SK-N-SH (cell line): ENCODE measurements around the gene DYRK1A. TPM values are rescaled to one million over a fixed set of nuclear protein-coding genes. Genes with fewer than 3 reads are reported as not detected.
A peak's percentile ranks its signal among the peaks of the same experiment; 100 is the strongest.

ENCODE experiments used
- CTCF ChIA-PET: fragments of 300-600, 350-600 bp; formaldehyde crosslinking; extraction: SDS; loops from one replicate; lab custom pipeline; 2021; lab: Yijun Ruan, JAX
- POLR2A ChIA-PET: fragments of 350-600 bp; sonication (Branson Sonifier 250); formaldehyde crosslinking; extraction: SDS; loops from one replicate; lab custom pipeline; 2020; ENCODE audit warnings: antibody characterized with exemption, inconsistent platforms; lab: Yijun Ruan, JAX
- DNase-seq: peaks from one replicate; pipeline ENCODE4 v3.0.0; 2012
- H2AFZ ChIP-seq: fragments of 200-600 bp; sonication (generic); 2 replicates; pipeline ENCODE4 v1.8.1; 2016; ENCODE audit warnings: antibody characterized with exemption, mild to moderate bottlenecking, low read depth
- H3F3A ChIP-seq: fragments of 200-600 bp; sonication (generic); replicated peaks from 2 replicates; pipeline ENCODE3; 2016; ENCODE audit warnings: antibody characterized with exemption, mild to moderate bottlenecking; ENCODE audit not compliant: insufficient read depth
- H3K27ac ChIP-seq, 2 experiments: fragments of 200-500 bp in 1 of 2; fragments of 200-600 bp in 1 of 2; sonication (Bioruptor generic) in 1 of 2; sonication (generic), shearing (Covaris generic) in 1 of 2; 2 replicates each; pipeline versions ENCODE4 v1.5.1 to v1.6.1; 2014 to 2016; ENCODE audit warnings: low read depth in 2 of 2, inconsistent platforms in 1 of 2, low read length in 1 of 2, mild to moderate bottlenecking in 1 of 2, mixed read lengths in 1 of 2
- H3K27me3 ChIP-seq: fragments of 200-600 bp; sonication (generic), shearing (Covaris generic); 2 replicates; pipeline ENCODE4 v1.6.1; 2016; ENCODE audit warnings: mixed run types; ENCODE audit not compliant: insufficient read depth
- H3K36me3 ChIP-seq, 2 experiments: fragments of 200-500 bp in 1 of 2; fragments of 200-600 bp in 1 of 2; sonication (Bioruptor generic) in 1 of 2; sonication (generic) in 1 of 2; replicated peaks in 1 of 2; 2 replicates each; pipeline versions ENCODE3 to v1.5.1; 2014 to 2016; ENCODE audit warnings: low read length in 1 of 2, mild to moderate bottlenecking in 1 of 2; ENCODE audit not compliant: insufficient read depth in 2 of 2, control insufficient read depth in 1 of 2
- H3K4me1 ChIP-seq, 2 experiments: fragments of 200-500 bp in 1 of 2; fragments of 200-600 bp in 1 of 2; sonication (Bioruptor generic) in 1 of 2; sonication (generic), shearing (Covaris generic) in 1 of 2; 2 replicates each; pipeline versions ENCODE4 v1.5.1 to v1.6.1; 2014 to 2016; ENCODE audit warnings: low read depth in 1 of 2, low read length in 1 of 2, mixed run types in 1 of 2; ENCODE audit not compliant: insufficient read depth in 2 of 2, control insufficient read depth in 1 of 2
- H3K4me2 ChIP-seq: fragments of 200-600 bp; sonication (generic), shearing (Covaris generic); 2 replicates; pipeline ENCODE4 v1.6.1; 2017; ENCODE audit warnings: mixed run types
- H3K4me3 ChIP-seq, 2 experiments: fragments of 200-500 bp in 1 of 2; fragments of 200-600 bp in 1 of 2; sonication (Bioruptor generic) in 1 of 2; sonication (generic), shearing (Covaris generic) in 1 of 2; 2 replicates each; pipeline versions ENCODE4 v1.5.1 to v1.8.1; 2014 to 2016; ENCODE audit warnings: low read depth in 2 of 2, inconsistent platforms in 1 of 2, low read length in 1 of 2, mild to moderate bottlenecking in 1 of 2, mixed read lengths in 1 of 2, moderate library complexity in 1 of 2
- H3K79me2 ChIP-seq: fragments of 200-600 bp; sonication (generic); 2 replicates; pipeline ENCODE4 v1.8.1; 2017; ENCODE audit warnings: mild to moderate bottlenecking; ENCODE audit not compliant: insufficient read depth
- H3K9ac ChIP-seq: fragments of 200-600 bp; sonication (generic); 2 replicates; pipeline ENCODE4 v1.6.1; 2017; ENCODE audit warnings: mixed run types
- H3K9me2 ChIP-seq: fragments of 200-600 bp; sonication (generic); 2 replicates; pipeline ENCODE4 v1.6.1; 2017; ENCODE audit warnings: mixed run types
- H3K9me3 ChIP-seq: fragments of 200-600 bp; sonication (generic); 2 replicates; pipeline ENCODE4 v1.6.1; 2017; ENCODE audit warnings: mixed run types, mild to moderate bottlenecking, moderate library complexity
- H4K20me1 ChIP-seq: fragments of 200-600 bp; sonication (generic); 2 replicates; pipeline ENCODE4 v1.6.1; 2017; ENCODE audit warnings: mild to moderate bottlenecking, mixed run types; ENCODE audit not compliant: insufficient read depth
- EP300 ChIP-seq, 2 experiments: IDR thresholded peaks; 2 replicates each; pipeline versions ENCODE4 v1.4.0 to v1.6.1; 2012; ENCODE audit warnings: borderline replicate concordance in 1 of 2, low read depth in 1 of 2, low read length in 1 of 2
- FOSL2 ChIP-seq: IDR thresholded peaks from 2 replicates; pipeline ENCODE4 v1.4.0; 2012; ENCODE audit warnings: low read depth, mild to moderate bottlenecking, moderate library complexity, borderline replicate concordance
- FOXM1 ChIP-seq: IDR thresholded peaks from 2 replicates; pipeline ENCODE4 v1.4.0; 2012; ENCODE audit warnings: low read depth, mild to moderate bottlenecking
- GABPA ChIP-seq: IDR thresholded peaks from 2 replicates; pipeline ENCODE4 v1.4.0; 2012; ENCODE audit warnings: low read depth, mild to moderate bottlenecking
- GATA2 ChIP-seq: sonication (generic); formaldehyde crosslinking; IDR thresholded peaks from 2 replicates; pipeline ENCODE4 v1.5.0; 2020; ENCODE audit warnings: mild to moderate bottlenecking, missing genetic modification reagents
- JUND ChIP-seq: IDR thresholded peaks from 2 replicates; pipeline ENCODE4 v1.4.0; 2012
- MEF2A ChIP-seq: IDR thresholded peaks from 2 replicates; pipeline ENCODE4 v1.4.0; 2012; ENCODE audit warnings: low read depth, borderline replicate concordance
- NFIC ChIP-seq: IDR thresholded peaks from 2 replicates; pipeline ENCODE4 v1.4.0; 2012; ENCODE audit warnings: borderline replicate concordance
- POLR2AphosphoS5 ChIP-seq: IDR thresholded peaks from 2 replicates; pipeline ENCODE4 v1.6.1; 2012; ENCODE audit warnings: low read depth, low read length
- RAD21 ChIP-seq: IDR thresholded peaks from 2 replicates; pipeline ENCODE4 v1.6.1; 2012; ENCODE audit warnings: mild to moderate bottlenecking, low read length
- RCOR1 ChIP-seq: fragments of 150-350 bp; IDR thresholded peaks from 2 replicates; pipeline ENCODE4 v1.6.1; 2017; ENCODE audit warnings: antibody characterized with exemption, low read length
- RXRA ChIP-seq: IDR thresholded peaks from 2 replicates; pipeline ENCODE4 v1.4.0; 2012; ENCODE audit warnings: low read depth, mild to moderate bottlenecking, borderline replicate concordance
- SIN3A ChIP-seq: IDR thresholded peaks from 2 replicates; pipeline ENCODE4 v1.6.1; 2012; ENCODE audit warnings: low read depth, mild to moderate bottlenecking, low read length, moderate library complexity, borderline replicate concordance
- TAF1 ChIP-seq: IDR thresholded peaks from 2 replicates; pipeline ENCODE4 v1.6.1; 2012; ENCODE audit warnings: low read depth, mild to moderate bottlenecking, low read length, moderate library complexity, borderline replicate concordance
- TCF12 ChIP-seq: IDR thresholded peaks from 2 replicates; pipeline ENCODE4 v1.4.0; 2012
- TEAD4 ChIP-seq: IDR thresholded peaks from 2 replicates; pipeline ENCODE4 v1.4.0; 2012; ENCODE audit warnings: mild to moderate bottlenecking, borderline replicate concordance; ENCODE audit not compliant: insufficient read depth
- USF2 ChIP-seq: fragments of 150-350 bp; IDR thresholded peaks from 2 replicates; pipeline ENCODE4 v1.6.1; 2017; ENCODE audit warnings: antibody characterized with exemption, low read length, low read depth, borderline replicate concordance
- YY1 ChIP-seq: IDR thresholded peaks from 2 replicates; pipeline ENCODE4 v1.4.0; 2012; ENCODE audit warnings: low read depth, mild to moderate bottlenecking
- ZBTB33 ChIP-seq: IDR thresholded peaks from 2 replicates; pipeline ENCODE4 v1.4.0; 2012; ENCODE audit warnings: low read depth, borderline replicate concordance
- WGBS: methylation state at CpG from one replicate; pipeline ENCODE4 v1.1.6; 2017; ENCODE audit warnings: low lambda C conversion rate; 5-methylcytosine and 5-hydroxymethylcytosine counted together
- polyA plus RNA-seq, 3 experiments: library from polyadenylated mRNA; depleted of rRNA; stranded (reverse); fragments of >200 nt; gene quantifications; 2 replicates each; pipeline ENCODE4 v1.2.3, GENCODE V29; 2012
- TF ChIP-seq, protein P1 (sequence below): IDR thresholded peaks from 2 replicates; pipeline ENCODE4 v1.4.0; 2012; ENCODE audit warnings: low read depth, borderline replicate concordance
- TF ChIP-seq, protein P2 (sequence below): fragments of 150-350 bp; IDR thresholded peaks from 2 replicates; pipeline ENCODE4 v1.6.1; 2016; ENCODE audit warnings: mild to moderate bottlenecking, low read depth, low read length
- TF ChIP-seq, protein P3 (sequence below): IDR thresholded peaks from 2 replicates; pipeline ENCODE4 v1.4.0; 2012; ENCODE audit warnings: low read depth

DYRK1A gene
- polyA plus RNA-seq, 1 of the 3 experiments (the other 2 are of a cell fraction) = 19.3 TPM

DNA sequence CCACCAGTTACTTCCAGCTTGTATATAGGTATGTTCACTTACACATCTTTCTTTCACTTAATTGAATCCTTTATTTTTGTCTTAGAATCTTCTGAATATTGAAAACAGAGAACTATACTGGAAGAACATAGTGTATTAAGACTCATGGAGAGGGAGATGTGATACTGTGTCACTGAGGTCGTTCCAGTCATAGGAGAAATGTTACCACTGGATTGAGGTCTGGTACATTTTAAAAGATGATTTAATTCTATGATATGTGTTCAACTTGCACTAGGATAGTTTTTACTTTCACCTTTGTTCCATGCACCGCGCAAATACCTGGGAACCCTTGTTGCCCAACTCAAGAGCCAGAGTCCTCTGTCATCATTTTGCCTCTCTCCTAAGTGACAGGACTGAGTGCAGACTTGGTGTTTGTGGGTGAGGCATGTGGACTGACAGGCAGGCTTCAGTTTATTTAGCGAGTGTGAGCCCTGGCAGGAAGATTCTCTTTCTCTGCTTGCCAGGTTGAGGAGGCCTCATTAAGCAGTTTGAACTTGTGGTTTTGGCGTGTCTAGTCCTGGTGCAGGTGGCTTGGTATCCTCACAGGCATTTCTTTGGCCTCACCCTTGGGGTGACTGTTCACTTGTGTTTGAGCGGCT, 63.7 kb downstream of the DYRK1A start:
- ChIA-PET CTCF (no interaction called here), POLR2A (no interaction called here)
- Histone ChIP-seq H3K4me2 (no peak overlapping the region), H3K27me3 (no peaks in the 10 kb centered on the region), H3K9ac (no peak overlapping the region), H3K36me3 (peaks cover 27 to 48% of the 10 kb centered on the region in 2 experiments), H2AFZ (no peak overlapping the region), H3K4me1 (peaks cover 0 to 12% of the 10 kb centered on the region in 2 experiments; a peak in 3 of 4 replicates), H3K27ac (no peak overlapping the region; a peak in 1 of 4 replicates), H3K9me2 (no peaks in the 10 kb centered on the region), H4K20me1 (peaks cover 66% of the 10 kb centered on the region), H3F3A (peaks cover 5% of the 10 kb centered on the region), H3K9me3 (no peaks in the 10 kb centered on the region)
- WGBS = 95% methylated on average over 6 of the region's 6 CpGs
- DNase-seq = no peak
- TF ChIP-seq RCOR1 (no peak), TCF12 (no peak), POLR2AphosphoS5 (no peak), MEF2A (no peak), GATA2 (CRISPR knock-in tag) (no peak), SIN3A (no peak)
- TF ChIP-seq, protein P1, sequence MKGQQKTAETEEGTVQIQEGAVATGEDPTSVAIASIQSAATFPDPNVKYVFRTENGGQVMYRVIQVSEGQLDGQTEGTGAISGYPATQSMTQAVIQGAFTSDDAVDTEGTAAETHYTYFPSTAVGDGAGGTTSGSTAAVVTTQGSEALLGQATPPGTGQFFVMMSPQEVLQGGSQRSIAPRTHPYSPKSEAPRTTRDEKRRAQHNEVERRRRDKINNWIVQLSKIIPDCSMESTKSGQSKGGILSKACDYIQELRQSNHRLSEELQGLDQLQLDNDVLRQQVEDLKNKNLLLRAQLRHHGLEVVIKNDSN = no peak
- TF ChIP-seq, all 33 proteins: peak for 0
- Histone ChIP-seq H3K4me3 (no peak overlapping the region), H3K79me2 (peaks cover 97% of the 10 kb centered on the region)

DNA sequence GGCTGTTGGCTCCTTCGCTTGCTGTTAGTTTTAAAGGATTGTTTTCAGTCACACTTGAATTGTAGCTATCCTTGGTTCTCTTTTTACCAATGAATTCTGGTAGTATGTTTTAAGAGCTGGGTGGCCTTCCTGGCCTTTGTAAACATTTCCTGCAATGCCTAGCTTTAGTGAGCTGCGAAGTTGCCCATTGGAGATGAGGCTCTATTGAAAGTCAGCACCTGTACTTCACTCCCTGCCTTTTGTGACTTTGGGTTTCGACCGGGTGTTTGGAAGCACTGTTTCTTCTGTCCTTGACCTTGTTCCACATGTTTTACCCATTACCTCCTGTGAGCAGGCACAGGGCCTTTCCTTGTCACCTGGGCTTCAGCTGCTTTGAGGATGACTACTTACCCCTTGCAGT, 64.7 kb downstream of the DYRK1A start:
- POLR2A ChIA-PET = no interaction called here
- peaks cover 71% of the 10 kb centered on the region for H4K20me1 ChIP-seq

More for the DNA sequence above, 64.7 kb downstream of the DYRK1A start:
- TF ChIP-seq, protein P2, sequence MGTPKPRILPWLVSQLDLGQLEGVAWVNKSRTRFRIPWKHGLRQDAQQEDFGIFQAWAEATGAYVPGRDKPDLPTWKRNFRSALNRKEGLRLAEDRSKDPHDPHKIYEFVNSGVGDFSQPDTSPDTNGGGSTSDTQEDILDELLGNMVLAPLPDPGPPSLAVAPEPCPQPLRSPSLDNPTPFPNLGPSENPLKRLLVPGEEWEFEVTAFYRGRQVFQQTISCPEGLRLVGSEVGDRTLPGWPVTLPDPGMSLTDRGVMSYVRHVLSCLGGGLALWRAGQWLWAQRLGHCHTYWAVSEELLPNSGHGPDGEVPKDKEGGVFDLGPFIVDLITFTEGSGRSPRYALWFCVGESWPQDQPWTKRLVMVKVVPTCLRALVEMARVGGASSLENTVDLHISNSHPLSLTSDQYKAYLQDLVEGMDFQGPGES = no peak
- no peak for TF ChIP-seq TEAD4
- TF ChIP-seq, protein P3, sequence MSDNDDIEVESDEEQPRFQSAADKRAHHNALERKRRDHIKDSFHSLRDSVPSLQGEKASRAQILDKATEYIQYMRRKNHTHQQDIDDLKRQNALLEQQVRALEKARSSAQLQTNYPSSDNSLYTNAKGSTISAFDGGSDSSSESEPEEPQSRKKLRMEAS = no peak
- TF ChIP-seq TCF12 = no peak
- TF ChIP-seq YY1 = no peak
- TF ChIP-seq NFIC = no peak
- no peak for TF ChIP-seq EP300 (IDR thresholded peaks at IDR 0.05; ENCODE audit: borderline replicate concordance in 1 of 2, low read depth in 1 of 2, low read length in 1 of 2)
- TF ChIP-seq TAF1 = no peak
- TF ChIP-seq RAD21 = no peak
- TF ChIP-seq JUND = no peak
- TF ChIP-seq FOXM1 = no peak
- no peak for TF ChIP-seq USF2
- TF ChIP-seq RCOR1 = no peak
- TF ChIP-seq RXRA = no peak
- no peak for TF ChIP-seq FOSL2
- no peak for TF ChIP-seq GATA2 (CRISPR knock-in tag)
- no peak for TF ChIP-seq ZBTB33
- TF ChIP-seq MEF2A = no peak
- no peak for TF ChIP-seq GABPA
- TF ChIP-seq POLR2AphosphoS5 = no peak
- H3K4me1 ChIP-seq = peaks cover 7 to 21% of the 10 kb centered on the region in 2 experiments; a peak in 3 of 4 replicates
- H2AFZ ChIP-seq = no peak overlapping the region
- H3F3A ChIP-seq = peaks cover 8% of the 10 kb centered on the region
- 95% methylated on average over 4 of the region's 4 CpGs for WGBS
- CTCF ChIA-PET = interaction anchor here (1.1 to 1.6 kb wide), 2 partner anchors 13 to 35 kb away, joined by 3 read pairs; no protein-coding TSS in a partner anchor
- no peaks in the 10 kb centered on the region for H3K9me2 ChIP-seq
- no peaks in the 10 kb centered on the region for H3K27me3 ChIP-seq
- H3K4me3 ChIP-seq = no peak overlapping the region
- peaks cover 97% of the 10 kb centered on the region for H3K79me2 ChIP-seq
- no peak for DNase-seq
- peaks cover 17 to 38% of the 10 kb centered on the region in 2 experiments for H3K36me3 ChIP-seq
- H3K9ac ChIP-seq = no peak overlapping the region
- no peak overlapping the region for H3K4me2 ChIP-seq
- H3K9me3 ChIP-seq = no peaks in the 10 kb centered on the region
- peak overlapping the region in 1 of 2 experiments; percentile 11; a peak in 1 of 4 replicates for H3K27ac ChIP-seq
